GM18526 (cell line): Measurements from ENCODE around the gene CNTNAP5.

Source experiments
- POLR2A ChIP-seq: IDR thresholded peaks from 3 replicates; pipeline ENCODE4 v1.6.1; 2011; ENCODE audit not compliant: insufficient read length; ENCODE audit errors: extremely low read depth

CNTNAP5 gene

DNA sequence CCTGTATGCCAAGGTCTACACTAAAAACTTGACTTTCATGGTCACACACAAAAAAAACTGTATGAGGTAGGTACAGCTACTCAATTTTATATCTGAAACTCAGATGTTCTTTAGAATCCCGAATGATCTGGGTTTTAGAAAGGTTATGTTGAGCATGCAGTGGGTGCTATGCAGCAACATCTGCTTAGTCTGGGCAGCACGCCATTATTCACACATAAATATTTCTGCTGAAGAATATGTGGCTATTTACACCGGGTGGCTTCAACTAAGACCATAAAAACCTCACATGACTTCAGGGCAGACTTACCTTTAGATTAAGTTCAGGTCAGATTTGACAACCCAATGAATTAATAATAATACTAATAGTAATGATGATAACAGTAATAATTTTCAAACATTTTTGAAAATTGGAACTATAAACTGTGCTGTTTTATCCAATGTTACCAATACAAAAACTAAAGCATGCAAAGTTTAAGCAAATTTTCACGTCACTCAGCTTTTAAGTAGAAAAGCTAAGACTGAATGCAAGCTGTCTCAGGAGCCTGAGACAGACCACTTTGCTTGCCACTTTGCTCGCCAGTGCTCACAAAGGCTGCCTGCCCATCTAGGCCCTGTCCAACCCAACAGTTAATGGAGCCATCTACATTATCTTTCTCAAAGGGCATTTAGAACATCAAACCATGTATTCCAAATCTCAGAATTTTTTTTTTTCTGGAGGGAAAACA, 292.0 kb downstream of the CNTNAP5 start:
- TF ChIP-seq POLR2A: no peak

DNA sequence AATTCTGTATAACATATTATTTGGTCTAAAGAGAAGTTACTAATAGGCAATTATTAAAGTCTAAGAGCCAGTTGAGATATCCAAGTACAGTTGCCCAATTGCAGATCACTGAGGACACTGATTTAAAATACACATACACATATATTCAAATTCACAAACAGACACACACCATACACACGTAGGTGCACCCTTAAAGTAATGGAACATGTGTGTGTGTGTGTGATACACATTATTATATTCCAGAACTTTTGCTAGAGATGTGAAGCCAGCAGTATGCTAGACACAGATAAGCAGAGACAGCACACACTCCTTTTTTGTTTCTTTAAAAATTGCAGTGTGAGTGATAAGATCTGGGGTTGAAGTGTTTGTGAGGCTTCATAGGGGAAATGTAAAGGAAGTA, 292.5 kb downstream of the CNTNAP5 start:
- no peak for TF ChIP-seq POLR2A

DNA sequence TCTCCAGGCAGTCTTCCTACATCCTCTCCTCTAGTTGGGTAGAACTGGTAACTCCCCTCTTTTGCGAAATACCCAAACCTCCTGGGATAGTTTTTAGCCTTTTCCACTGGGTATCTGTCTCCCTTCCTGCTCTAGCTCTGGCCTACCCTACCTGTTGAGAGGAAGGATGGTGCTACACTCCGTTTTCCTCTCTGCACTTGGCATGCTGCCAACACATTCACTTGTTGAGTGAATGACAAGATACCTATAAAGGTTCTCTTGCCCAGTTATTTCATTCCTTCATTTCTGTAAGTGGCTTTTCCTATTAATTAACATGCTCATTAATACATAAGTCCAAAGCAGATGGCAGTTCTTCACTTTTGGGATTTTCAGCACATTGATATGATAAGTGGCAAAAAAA, 293.8 kb downstream of the CNTNAP5 start:
- TF ChIP-seq POLR2A: no peak

DNA sequence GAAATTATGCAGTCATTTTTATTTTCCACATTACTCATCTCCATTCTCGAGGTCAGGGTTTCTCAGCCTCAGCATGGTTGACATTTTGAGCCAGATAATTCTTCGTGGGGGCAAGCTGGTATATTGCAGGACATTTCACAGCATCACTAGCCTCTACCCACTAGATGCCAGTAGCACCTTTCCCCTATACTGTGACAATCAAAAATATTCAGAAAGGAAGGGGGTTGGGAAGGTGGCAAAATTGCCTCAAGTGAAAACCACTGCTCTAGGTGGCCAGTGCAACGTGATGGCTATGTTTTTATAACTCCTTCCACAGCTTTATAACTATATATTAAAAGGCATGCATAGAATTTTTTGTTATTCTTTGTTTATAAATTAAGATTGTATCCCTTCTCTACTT, 294.5 kb downstream of the CNTNAP5 start:
- no peak for TF ChIP-seq POLR2A

DNA sequence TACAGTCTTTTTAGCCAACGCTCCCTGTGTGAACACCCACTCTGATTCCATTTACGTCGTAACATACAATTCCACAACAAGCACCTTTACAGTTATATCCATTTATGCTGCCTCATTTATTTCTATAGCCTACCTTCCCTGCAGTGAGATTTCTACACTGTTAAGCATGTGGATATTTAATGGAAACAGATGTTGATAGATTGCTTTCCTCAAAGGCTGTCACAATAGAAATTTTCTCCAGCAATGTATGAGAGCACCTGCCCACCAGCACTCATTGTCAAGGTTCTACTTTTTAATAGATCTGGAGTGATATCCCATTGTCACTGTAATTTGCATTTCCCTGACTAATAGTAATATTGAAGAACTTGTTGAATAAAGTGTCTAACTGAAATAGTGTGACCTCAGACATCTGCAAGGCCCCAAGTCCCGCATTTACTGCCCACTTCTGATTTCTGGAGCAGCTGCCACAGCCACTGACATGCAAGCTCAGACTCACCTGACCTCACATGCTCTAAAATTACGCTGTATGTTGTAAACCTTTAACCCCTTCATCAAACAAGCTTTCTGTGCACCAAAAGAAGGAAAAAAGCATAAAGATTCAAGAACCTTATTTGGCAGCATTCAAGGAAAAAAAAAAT, 295.1 kb downstream of the CNTNAP5 start:
- no peak for TF ChIP-seq POLR2A

DNA sequence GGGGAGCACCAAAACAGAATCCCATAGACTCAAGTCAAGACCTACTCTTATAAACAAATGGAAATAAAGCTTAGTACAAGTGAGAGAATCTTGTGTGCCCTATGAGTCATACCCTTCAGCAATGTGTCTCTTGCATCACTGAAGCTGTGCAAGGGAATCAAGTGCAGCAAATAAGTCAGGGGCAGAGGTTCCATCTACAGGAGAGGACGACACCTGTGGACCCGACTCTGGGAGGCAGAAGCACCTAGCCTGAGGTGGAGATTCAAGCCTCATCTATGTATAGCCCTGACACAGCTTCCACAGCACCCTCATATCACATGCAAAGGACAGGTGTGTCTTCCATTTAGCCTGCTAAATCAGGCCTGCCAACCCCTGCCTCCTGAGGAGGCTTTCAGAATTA, 298.2 kb downstream of the CNTNAP5 start:
- TF ChIP-seq POLR2A: no peak

DNA sequence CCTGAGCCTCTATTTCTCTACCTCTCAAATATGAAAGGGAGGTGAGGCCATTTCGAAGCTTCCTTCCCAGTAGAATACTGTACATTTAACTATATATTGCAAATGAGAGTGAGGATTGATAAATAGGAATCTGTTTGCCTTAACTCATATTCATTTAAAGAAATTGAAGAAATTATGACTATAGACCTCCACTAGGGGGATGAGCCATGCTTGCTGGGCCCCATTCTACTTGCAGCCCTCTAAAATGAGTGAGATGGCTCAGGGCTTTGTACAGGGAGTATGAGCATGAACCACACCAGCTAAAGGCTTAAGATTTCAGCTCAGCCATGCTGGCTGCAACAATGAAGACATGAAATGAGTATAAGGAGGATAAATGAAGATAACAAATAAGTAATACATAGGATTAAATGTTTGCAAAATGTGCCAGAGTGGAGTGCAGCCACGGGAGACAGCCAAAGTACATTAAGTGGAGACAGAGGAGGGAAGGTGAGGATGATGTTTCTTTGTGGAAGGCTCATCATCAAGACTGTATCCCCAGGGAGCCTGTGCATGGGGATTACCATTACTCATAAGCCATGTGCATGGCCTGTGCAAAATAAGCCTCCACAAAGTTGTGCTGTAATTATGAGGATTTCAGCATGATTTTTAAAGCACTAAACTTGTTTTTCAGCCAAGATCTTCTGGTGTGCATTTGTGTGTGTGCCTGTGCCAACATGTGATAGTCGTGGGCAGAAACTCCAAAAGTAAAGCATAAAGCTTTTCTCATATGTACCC, 300.8 kb downstream of the CNTNAP5 start:
- no peak for TF ChIP-seq POLR2A

DNA sequence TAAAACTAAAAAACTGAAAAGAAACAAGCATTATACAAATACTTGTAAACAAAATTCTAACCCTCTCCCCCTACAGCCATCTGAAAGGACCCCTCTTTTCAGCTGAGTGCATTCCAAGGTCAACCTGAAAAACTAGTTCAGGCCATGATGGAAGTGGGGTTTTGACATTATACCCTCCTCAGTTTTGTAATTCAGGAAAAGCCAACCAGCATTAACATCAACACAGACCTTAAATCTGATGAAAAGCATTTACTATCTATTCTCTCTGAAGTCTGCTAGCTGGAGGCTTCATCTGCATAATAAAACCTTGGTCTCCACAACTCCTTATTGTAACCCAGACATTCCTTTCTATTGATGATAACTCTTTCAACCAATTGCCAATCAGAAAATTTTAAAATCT, 302.2 kb downstream of the CNTNAP5 start:
- no peak for TF ChIP-seq POLR2A

DNA sequence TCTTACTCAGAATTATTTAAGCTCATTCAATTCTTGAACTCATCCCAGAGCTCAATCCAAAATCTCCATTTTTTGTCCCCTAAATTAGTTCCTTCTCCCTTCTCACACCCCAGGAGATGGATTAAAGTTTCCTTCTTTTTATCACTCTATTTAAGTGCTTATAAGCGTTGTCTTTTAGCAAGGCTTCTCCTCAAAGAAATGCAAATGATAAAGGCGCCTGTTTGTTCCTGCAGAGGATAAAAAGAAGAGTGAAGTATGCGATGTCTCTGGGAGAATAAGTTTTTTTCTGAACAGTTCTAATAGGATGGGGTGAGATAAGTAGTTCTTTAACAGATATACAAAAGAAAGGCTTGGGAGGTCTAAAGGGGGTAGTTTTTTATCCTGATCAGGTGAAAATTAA, 303.3 kb downstream of the CNTNAP5 start:
- TF ChIP-seq POLR2A: no peak

DNA sequence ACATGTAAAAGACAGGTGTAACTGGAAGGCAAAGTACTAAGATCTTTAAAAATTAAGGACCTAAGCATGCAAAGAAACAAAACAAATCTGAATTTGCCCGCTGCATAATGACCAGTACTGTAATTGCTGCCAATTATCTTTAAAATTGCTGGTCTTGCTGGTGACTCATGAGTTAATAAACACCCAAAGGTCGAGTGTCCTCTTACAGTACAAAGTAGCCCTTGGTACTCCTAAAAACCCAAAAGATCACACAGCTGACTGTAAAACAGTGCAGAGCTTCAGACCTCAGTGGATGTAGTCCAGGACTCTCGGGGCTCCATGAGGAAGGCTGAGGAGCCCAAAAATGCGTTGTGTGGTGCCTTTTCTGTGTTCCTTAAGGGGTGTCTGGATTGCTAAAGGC, 308.7 kb downstream of the CNTNAP5 start:
- no peak for TF ChIP-seq POLR2A

DNA sequence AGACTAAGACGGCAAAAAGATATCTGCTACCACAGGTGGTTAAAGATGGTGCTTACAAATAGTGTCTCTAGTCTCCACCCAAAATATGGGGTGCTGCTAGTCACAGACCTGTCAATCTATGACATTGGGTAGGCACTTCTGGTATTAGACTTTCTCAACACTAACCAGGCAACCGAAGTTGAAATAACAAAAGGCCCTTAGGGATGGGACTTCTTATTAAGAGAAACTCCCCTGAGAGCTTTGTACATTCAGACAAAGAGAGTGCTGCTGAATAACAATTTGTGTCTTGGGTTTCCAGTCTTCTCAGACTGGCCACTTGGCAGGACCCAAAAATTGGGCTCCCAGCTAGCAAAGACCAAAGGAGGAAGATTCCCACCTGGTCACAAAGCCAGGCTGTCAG, 310.0 kb downstream of the CNTNAP5 start:
- no peak for TF ChIP-seq POLR2A

DNA sequence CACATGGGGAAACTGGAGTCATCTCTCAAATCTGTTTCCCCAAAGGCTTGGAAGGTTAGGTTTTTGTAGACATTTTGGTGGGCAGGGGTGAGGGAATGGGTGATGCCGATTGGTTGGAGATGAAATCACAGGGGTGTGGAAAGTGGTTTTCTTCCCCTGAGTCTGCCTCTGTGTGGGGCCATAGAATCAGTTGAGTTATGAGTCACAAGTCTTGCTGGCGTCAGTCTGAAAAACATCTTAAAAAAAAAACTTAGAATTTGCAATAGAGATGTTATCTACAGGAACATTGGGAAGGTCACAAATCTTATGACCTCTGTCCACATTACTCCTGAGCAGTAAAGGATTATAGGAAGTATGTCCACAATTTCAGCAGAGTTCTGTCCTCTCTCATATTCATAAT, 314.6 kb downstream of the CNTNAP5 start:
- no peak for TF ChIP-seq POLR2A

DNA sequence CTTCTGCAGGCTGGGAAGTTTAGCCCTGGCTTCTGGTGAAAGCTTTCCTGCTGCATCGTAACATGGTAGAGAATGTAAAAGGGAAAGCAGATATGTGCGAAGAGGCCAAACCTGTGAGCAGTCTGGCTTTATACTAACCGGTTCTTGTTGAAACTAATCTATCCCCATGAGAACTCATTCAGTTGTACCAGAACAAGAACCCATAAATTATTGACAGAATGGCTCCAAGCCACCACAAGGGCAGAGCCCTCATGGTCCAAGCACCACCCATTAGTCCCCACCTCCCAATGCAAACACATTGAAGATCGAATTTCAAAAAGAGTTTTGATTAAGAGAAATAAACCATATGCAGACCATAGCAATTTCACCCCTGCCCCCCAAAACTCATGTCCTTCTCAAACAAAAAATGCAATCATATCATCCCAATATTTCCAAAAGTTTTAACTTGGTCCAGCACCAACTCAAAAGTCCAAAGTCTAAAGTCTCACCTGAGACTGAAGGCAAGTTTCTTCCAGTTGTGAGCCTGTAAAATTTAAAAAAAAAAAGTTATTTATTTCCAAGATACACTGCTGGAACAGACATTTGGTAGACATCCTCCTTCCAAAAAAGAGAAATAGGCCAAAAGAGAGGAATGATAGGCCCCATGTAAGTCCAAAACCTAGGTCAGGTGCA, 318.9 kb downstream of the CNTNAP5 start:
- TF ChIP-seq POLR2A: no peak

DNA sequence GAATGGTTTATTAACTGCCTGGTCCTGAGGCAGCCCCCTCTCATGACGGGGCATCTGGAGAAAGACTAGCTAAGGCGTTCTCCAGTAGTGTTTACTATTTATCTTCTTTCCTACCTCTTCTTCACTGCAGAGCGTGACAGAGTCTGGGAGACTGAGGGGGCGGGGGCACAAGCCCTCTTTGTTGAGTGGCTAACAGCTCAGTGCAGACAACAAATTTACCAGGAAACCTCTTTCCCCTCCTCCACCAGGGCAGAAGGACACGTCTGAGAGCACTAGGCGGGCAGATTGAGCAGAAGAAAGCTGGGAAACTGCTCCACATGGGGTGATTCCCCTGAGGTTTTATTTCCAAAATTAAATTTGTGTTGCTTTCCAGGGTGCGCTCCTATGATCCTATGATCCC, 322.1 kb downstream of the CNTNAP5 start:
- no peak for TF ChIP-seq POLR2A

DNA sequence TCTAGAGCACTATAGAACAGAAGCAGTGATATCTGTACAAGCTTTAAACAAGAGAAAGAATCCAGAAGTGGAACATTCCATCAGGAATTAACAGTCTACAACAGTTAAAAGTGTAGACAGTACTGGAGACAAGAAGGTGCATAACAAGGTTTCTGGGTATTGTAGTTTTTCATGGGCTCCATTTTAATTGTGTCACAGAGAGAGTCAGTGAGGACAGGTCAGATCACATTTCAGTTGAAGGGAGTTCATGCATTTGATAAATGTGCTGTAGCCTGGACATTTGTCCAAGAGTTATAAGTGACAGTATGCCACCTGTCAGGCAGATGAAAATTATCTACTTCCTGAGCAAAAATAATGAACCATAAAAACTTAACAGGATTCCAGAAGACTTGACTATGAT, 328.6 kb downstream of the CNTNAP5 start:
- no peak for TF ChIP-seq POLR2A

DNA sequence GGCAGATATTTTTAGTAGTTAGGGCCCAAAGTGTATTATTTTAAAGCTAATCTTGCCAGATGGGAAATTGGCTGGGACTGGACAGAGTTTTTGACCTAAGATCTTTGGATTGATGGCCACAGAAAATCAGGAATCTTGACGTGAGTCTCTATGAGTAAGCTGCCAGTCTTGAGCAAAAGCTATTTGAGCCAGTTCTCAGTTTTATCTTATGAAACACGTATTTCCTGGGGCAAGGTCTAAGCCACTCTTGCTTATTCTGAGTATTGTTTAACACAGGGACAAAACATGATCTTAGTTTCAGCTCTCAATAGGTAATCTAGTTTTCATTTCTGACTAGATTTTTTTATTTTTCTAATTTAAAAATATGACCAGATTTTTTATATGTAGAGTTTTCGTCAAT, 329.4 kb downstream of the CNTNAP5 start:
- TF ChIP-seq POLR2A: no peak
